Central memory CD4-positive, alpha-beta T cell (primary cell): Measurements from ENCODE around the gene GON7.
"Not testable (repeated sequence)": the region's sequence is repeated elsewhere in the genome, so short reads cannot be mapped to it uniquely, and the experiment has no call there.

Experiments
- DNase-seq: peaks from one replicate; pipeline ENCODE4 v3.0.0; 2022

Gene GON7

DNA sequence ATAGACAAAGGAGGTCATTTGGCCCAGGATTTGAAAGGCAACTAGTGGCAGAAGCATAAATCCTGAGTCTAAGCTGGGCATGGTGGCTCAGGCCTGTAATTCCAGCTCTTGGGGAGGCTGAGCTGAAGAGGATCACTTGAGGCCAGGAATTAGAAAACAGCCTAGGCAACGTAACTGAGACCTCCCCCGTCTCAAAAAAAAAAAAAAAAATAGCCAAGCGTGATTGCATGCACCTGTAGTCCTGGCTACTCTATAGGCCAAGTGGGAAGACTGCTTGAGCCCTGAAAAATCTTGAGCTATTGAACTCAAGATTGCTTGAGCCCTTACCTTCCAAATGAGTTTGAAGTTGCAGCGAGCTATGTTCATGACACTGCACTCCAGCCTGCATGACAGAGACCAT lies 7.8 kb downstream of the GON7 start:
- no peak for DNase-seq

DNA sequence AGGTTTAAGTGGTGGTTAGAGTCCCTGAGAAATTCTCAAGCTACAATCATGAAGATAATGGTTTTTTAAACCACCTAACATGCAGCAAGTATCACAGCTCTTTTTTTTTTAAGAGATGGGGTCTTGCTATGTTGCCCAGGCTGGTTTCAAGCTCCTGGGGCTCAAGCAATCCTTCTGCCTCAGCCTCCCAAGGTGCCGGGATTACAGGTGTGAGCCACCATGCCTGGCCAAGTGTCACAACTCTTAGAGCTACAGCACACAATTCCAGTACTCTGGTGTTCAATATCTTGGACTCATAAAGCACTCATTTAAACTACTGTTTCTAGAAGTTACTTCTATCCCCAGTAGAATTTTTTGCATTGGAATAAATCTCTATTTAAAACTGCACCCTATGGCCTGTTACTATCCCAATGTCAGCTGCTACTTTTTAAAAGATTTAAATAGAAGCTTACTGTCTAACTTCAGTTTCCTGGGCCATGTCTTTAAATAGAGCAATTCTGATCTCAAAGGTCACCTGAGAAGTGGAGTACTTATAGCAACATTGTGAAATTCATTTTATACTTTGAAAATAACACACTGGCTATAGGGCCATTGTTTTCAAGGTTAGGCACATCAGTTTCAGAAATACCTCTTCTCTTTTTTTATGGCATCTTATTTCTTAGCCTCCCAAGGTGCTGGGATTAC lies 11.4 kb downstream of the GON7 start:
- no peak for DNase-seq

DNA sequence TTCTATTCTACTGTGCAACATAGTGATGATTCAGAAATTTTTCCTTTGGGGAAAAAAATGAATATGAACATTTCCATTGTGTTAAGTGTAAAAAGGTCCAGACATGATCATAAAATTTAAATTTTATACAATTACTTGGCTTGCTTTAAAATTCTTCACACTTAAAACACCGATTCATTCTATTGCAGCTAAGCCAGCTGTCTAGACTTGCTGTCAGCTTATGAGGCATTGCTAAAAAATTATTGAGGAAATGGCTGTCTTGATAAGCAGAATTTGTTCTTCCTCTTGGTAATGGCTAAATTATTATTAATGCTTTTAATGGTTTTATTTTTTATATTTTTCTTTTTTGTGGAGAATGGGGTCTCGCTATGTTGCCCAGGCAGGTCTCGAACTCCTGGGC lies 19.9 kb downstream of the GON7 start:
- no peak for DNase-seq

DNA sequence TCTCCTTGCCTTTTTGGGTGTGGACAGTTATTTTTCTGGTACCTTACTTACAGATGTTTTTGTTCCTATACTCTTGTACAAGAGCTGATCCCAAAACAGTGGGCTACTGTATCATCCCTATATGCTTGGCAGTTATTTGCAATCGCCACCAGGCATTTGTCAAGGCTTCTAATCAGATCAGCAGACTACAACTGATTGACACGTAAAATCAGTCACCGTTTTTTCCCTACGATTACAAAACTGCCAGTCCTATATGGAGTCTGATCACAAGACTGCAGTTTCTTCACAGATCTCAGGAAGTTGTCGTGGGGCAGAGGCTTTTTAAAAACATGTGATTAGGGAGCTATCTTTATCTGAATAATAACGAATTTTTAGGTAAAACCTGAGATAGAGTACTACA lies 20.4 kb downstream of the GON7 start:
- DNase-seq: no peak

DNA sequence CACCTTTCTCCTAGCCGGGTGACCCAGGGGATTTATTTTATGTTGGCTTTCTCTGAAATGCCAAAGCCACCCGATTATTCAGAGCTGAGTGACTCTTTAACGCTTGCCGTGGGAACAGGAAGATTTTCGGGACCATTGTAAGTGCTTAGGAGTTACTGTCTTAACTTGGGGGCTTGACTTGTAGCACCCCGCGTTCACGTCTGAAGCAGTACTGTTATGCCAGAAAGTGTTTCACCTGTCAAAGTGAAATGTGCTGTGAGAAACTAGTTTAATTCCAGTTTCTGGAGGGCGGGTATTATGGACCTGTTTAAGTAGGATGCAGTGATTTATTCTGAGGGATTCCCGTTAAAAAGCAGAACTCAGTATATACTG lies 21.5 kb downstream of the GON7 start:
- DNase-seq: no peak

DNA sequence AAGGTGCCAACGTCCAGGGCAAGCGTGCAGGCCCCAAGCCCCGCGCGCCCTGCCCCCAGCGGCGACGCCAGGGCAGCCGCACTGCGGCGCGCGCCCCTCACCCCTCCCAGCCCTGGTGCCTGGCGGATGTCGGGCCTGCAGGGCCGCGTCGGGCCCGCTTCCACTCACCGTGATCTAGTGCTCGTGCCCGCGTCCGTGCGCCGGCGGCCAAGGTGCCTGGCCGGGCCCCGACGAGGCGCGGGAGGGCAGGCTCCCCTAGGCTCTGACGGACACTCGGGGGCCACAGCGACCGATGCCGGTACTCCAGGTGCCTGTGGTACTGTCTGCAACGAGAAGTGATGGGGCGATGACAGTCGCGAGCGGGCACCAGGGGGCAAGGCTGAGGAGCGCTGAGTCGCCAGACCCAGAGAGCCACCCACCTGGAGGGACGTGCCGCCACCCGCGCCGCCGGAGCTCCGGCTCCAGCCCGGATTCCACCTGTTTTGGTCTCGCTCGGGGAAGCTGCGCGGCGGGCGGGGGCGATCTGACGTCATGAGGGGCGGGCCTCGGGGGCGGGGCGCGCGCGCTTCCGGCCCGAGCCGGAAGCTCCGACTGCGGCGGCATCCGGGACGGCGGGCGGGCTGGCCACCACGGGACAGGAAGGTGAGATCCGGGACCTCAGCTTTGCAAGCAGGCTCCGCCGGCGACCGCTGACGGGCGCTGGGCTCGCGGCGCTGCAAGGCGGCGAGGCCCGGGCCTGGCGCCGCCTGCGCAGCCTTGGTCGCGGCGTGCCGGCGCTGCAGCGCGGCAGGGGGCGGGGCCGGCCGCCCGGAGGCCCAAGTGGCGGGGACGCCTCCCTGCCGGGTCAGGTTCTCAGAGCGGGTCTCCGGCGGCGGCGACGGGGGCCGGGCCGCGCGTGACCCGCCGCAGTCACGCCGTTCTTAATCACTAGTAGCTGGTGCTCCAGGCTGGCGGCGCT lies 22.2 kb downstream of the GON7 start, which contains the start of the genes LYSET and MOAP1:
Gene LYSET, plus strand, starts transcription at position 927 of the 958 bp plus-strand sequence. CDS start 89 bp downstream, outside the sequence.
Gene MOAP1, minus strand, starts transcription at position 507 of the 958 bp plus-strand sequence. CDS start 655 bp downstream, outside the sequence.
- DNase-seq: peak; percentile 93

DNA sequence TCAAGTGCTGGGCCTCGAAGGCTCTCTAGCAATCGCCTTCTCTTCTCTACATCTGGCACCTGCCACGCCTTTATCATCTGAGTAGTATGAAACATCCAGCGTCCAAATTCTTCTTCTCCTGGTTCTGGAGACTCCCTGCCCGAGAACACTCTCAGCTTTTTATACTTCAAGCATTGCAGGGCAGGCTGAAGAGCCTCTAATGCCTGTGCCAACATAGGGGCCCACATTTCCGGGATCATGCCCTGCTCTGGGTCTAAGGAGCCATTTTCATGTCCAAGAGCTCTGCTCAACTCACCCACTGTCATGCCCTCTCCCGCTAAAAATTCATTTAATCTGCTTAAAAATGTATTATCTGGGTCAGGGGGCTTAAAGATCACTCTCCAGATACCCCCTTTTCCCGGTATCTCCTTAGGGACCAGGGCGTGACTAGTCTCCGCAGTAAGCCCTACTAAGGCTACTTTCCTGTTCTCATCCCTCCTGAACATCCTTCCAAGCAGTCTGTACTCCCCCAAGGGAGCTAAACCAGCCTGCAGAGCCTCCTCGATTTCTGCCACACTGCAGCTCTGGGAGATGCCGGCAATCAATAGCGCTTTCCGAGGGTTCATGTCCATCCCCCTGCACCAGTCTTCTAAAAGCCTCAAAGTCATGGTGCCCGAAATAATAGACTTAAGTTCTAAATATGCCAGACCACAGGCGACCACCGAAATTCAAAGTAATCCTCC lies 23.1 kb downstream of the GON7 start:
- DNase-seq: no peak

DNA sequence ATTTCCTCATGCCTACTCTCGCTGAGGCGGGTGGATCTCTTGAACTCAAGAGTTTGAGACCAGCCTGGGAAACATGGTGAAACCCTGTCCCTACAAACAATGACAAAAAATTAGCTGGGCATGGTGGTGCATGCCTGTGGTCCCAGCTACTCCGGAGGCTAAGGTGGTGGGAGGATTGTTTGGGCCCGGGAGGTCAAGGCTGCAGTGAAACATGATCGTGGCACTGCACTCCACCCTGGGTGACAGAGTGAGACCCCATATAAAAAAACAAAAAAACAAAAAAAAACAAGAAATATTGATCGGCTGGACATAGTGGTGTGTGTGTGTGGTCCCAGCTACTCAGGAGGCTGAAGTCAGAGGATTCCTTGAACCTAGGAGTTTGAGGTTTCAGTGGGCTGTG lies 31.4 kb downstream of the GON7 start:
- DNase-seq: no peak

DNA sequence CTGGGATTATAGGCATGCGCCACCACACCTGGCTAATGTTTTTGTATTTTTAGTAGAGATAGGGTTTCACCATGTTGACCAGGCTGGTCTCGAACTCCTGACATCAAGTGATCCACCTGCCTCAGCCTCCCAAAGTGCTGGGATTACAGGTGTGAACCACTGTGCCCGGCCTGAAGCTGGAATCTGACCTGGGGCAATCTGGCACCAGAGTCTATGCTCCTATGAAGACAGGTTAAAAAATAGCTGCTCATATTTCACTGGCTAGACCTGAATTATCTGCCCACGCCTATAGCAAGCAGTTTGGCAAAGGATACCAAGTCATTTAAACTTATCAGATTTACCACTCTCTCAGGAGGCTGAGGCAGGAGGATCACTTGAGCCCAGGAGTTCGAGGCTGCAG lies 32.1 kb downstream of the GON7 start:
- DNase-seq: not testable (repeated sequence)

DNA sequence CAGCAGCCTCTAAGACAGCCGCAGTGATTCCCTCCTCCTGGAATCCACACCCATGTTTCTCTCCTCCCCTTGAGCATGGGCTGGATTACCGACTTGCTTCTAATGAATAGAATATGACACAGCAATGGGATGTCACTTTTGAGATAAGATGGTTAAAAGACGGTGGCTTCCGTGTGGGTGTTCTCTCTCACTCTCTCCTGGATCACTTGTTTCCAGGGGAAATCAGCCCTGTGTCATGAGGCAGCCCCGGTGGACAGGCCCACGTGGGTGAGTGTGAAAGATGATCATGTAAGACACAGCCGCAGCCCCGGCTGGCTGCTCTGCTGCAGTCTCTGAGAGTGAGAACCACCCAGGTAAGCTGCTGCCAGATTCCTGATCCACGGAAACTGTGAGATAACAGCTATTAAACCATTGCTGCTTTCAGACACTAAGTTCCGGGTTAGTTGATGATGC lies 32.9 kb downstream of the GON7 start:
- DNase-seq: no peak

DNA sequence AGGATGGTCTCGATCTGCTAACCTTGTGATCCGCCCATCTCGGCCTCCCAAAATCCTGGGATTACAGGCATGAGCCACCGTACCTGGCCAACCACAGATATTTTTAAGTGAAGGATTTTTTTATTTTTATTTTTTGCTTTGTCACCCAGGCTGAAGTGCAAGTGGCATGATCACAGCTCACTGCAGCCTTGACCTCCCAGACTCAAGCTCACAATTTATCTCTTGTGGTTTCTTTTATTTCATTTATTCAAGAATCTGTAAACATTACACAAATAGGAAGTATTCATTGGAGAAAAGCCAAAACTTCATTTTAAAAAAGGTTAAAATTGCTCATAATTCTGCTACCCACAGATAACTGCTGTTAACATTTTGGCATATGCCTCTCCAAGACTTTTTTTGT lies 35.5 kb downstream of the GON7 start:
- DNase-seq: no peak

DNA sequence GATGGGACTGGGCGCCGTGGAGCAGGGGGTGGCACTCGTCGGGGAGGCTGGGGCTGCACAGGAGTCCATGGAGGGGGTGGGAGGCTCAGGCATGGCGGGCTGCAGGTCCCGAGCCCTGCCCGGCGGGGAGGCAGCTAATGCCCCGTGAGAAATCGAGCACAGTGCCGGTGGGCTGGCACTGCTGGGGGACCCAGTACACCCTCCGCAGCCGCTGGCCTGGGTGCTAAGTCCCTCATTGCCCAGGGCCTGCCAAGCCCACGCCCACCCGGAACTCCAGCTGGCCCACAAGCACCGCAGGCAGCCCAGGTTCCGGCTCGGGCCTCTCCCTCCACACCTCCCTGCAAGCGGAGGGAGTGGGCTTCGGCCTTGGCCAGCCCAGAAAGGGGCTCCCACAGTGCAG lies 36.7 kb downstream of the GON7 start:
- not testable (repeated sequence) for DNase-seq

DNA sequence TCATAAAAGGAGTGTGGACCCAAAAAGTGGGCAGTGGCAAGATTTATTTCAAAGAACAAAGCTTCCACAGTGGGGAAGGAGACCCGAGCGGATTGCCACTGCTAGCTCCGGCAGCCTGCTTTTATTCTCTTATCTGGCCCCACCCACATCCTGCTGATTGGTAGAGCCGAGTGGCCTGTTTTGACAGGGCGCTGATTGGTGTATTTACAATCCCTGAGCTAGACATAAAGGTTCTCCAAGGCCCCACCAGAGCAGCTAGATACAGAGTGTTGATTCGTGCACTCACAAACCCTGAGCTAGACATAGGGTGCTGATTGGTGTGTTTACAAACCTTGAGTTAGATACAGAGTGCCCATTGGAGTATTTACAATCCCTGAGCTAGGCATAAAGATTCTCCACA lies 37.2 kb downstream of the GON7 start:
- DNase-seq: not testable (repeated sequence)

DNA sequence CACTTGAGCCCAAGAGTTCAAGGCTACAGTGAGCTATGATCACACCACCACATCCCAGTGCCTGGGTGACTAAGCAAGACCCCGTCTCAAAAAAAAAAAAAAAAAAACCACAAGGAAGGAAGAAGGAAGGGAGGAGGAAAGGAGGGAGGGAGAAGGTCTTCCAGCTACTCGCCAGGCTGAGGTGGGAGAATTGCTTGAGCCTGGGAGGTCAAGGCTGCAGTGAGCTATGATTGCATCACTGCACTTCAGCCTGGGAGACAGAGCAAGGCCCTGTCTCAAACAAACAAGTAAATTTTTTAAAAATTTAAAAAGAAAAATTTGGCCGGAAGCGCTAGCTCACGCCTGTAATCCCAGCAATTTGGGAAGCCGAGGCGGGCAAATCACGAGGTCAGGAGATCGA lies 38.3 kb downstream of the GON7 start:
- not testable (repeated sequence) for DNase-seq

DNA sequence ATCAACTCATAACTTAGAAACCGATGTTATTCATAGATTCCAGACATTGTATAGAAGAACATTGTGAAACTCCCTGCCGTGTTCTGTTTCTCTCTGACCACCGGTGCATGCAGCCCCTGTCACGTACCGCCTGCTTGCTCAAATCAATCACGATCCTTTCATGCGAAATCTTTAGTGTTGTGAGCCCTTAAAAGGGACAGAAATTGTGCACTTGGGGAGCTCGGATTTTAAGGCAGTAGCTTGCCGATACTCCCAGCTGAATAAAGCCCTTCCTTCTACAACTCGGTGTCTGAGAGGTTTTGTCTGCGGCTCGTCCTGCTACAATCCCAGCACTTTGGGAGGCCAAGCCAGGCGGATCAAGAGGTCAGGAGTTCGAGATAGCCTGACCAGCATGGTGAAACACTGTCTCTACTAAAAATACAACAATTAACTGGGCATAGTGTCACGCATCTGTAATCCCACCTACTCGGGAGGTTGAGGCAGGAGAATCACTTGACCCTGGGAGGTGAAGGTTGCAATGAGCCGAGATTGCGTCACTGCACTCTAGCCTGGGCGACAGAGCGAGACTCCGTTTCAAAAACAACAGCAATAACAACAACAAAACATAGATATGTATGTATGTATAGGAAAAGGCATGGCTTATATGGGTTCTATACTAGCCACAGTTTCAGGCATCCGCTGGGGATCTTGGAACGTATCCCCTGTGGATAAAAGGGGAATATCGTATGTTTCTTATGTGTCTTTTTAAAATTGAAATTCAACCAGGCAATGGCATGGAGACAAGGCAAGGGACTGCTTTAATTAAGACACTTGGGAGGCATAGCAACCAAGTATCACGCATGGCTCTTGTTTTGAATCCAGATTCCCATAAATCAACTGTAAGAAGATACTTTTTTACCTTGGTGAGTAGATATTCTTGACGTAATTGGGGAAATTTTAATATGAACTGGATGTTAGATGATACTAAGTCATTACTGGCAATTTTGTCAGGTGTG lies 41.3 kb downstream of the GON7 start:
- not testable (repeated sequence) for DNase-seq

DNA sequence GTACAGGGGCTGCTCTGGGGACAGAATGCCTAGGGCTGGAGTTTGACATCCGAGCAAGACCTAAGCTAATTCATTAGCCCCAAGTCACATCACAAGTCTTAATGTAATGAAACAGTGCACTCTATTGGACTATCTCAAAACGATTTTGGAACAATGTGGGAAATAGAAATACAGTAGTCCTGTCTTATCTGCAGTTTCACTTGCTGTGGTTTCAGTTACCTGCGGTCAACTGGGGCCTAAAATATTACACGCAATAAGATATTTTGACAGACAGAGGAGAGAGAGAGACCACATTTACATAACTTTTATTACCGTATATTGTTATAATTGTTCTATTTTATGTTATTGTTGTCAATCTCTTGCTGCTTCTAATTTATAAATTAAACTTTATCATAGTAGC lies 43.3 kb downstream of the GON7 start:
- DNase-seq: no peak

DNA sequence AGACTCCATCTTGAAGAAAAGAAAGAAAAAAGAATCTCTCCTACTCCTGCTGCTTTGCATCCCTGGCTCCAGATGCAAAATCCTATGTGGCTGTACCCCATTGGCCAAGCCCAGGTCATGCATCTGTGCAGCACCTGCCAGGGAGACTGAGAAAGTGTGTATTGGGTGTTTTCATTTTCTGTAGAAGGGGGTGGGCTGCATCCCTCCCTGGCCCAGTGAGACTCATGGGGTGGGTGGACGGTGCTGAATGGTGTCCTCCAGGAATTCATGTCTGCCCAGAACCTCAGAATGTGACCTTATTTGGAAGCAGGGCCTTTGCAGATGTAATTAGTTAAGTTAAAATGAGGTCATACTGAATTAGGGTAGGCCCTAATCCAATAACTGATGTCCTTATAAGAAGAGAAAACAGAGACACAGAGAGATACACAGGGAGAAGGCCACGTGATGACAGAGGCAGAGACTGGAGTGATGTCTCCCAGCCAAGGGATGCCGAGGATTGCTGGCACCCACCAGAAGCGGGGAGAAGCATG lies 45.4 kb downstream of the GON7 start:
- DNase-seq: no peak

DNA sequence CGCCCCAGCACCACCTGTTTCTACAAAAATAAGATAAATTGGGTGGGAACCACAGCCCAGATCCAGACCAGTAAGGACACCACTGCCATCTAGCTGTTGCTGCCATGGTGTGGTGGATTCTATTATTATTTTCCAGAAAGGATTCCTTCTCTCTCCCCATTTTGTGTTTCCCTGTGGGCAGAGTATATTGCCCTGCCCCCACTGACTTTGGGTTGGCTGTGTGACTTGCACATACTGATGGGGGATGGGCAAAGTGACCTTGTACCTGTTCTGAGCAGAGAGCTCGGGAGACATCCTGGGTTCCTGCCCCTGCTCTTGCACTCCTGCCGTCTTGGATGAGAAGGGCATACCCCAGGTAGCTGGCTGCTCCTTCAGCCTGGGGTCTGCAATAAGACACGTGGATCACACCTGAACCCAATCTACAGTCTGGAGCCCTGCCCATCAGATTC lies 46.5 kb downstream of the GON7 start:
- no peak for DNase-seq

DNA sequence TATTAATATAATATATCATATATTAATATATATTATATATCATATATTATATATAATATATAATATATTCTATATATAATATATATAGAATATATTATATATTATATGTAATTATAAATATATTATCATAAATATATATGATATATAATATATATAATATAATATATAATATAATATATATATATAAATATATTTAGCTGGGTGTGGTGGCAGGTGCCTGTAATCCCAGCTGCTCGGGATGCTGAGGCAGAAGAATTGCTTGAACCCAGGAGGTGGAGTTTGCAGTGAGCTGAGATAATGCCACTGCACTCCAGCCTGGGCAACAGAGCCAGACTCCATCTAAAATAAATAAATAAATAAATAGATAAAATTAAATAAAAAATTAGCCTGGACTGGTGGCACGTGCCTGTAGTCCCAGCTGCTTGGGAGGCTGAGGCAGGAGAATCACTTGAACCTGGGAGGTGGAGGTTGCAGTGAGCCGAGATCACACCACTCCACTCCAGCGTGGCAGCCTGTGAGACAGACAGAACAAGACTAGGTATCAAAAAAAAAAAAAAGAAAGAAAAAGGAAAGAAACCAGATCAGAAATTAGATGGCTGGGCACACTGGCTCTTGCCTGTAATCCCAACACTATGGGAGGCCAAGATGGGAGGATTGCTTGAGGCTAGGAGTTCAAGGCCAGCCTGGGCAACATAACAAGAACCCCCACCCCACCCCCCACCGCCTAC lies 47.1 kb downstream of the GON7 start:
- not testable (repeated sequence) for DNase-seq

DNA sequence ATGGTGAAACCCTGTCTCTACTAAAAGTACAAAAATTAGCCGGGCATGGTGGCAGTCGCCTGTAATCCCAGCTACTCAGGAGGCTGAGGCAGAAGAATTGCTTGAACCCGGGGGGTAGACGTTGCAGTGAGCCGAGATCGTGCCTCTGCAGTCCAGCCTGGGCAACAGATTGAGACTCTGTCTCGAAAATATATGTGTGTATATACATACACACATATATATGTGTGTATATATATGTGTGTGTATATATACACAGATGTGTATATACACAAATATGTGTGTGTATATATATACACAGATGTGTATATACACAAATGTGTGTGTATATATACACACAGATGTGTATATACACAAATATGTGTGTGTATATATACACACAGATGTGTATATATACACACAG lies 48.5 kb downstream of the GON7 start:
- DNase-seq: not testable (repeated sequence)
